Uterus (tissue), 4 donors: ENCODE measurements around the gene NMT1. TPM values are rescaled to one million over a fixed set of nuclear protein-coding genes. Genes with fewer than 3 reads are reported as not detected.

Experiments
- DNase-seq, 2 donors: peaks; one replicate each; pipeline ENCODE4 v3.0.0-alpha.2; 2019 to 2020
- H3K27ac ChIP-seq, 2 donors: fragments of 200-600 bp; sonication (generic); 1 replicate in 1 of 2; 2 replicates in 1 of 2; pipeline ENCODE4 v1.5.1; 2016 to 2018
- H3K27me3 ChIP-seq, 2 donors: fragments of 200-600 bp; sonication (generic); one replicate each; pipeline ENCODE4 v1.5.1; 2018 to 2019; ENCODE audit warnings: control low read depth in 1 of 2
- H3K36me3 ChIP-seq, 2 donors: fragments of 200-600 bp; sonication (generic); one replicate each; pipeline ENCODE4 v1.5.1; 2019; ENCODE audit warnings: control low read depth in 1 of 2
- H3K4me1 ChIP-seq, 2 donors: fragments of 200-600 bp; sonication (generic); one replicate each; pipeline ENCODE4 v1.5.1; 2018 to 2019; ENCODE audit warnings: control low read depth in 1 of 2
- H3K4me3 ChIP-seq, 2 donors: fragments of 200-600 bp; sonication (generic); 1 replicate in 1 of 2; 2 replicates in 1 of 2; pipeline ENCODE4 v1.5.1; 2018 to 2019; ENCODE audit warnings: mild to moderate bottlenecking in 1 of 2
- H3K9me3 ChIP-seq, 2 donors: fragments of 200-600 bp; sonication (generic); one replicate each; pipeline ENCODE4 v1.5.1; 2019; ENCODE audit warnings: control low read depth in 1 of 2
- CTCF ChIP-seq, 4 experiments: fragments of 200-600 bp in 2 of 4; fragments of 450-650 bp in 2 of 4; sonication (generic) in 2 of 4; IDR thresholded peaks; one replicate each; pipeline ENCODE4 v1.5.1; 2016 to 2019; ENCODE audit warnings: antibody characterized with exemption in 4 of 4, mild to moderate bottlenecking in 2 of 4, moderate library complexity in 1 of 4
- POLR2A ChIP-seq, 2 donors: fragments of 450-650 bp; IDR thresholded peaks; one replicate each; pipeline ENCODE4 v1.6.1; 2016; ENCODE audit warnings: antibody characterized with exemption in 2 of 2, mild to moderate bottlenecking in 1 of 2, moderate library complexity in 1 of 2
- intact Hi-C: fragments of 100-400 bp; cut with DNase I; formaldehyde crosslinking; loops from one replicate; pipeline ENCODE4 v1.15.1; 2023; ENCODE audit warnings: low total_unique reads
- total RNA-seq, 4 donors: library from RNA; depleted of rRNA in 3 of 4; stranded (reverse); fragments of >200 nt in 3 of 4; gene quantifications; one replicate each; pipeline versions ENCODE4 v1.1.0 to v1.2.4, GENCODE V29; 2014 to 2023
- donor health status: DM: yes; HTN: yes; CAD: no.

NMT1 gene
- total RNA-seq, 4 donors from 2014 or later = 25.6 to 115 (median 72.3) TPM

- intact Hi-C loops = no loop called here
- Histone ChIP-seq H3K4me3 (no peak overlapping the region), H3K27me3 (no peaks in the 10 kb centered on the region), H3K4me1 (peaks cover 0 to 17% of the 10 kb centered on the region in 2 donors), H3K36me3 (no peaks in the 10 kb centered on the region), H3K27ac (no peak overlapping the region), H3K9me3 (no peaks in the 10 kb centered on the region)
- DNase-seq = no peak
- TF ChIP-seq POLR2A (IDR thresholded peaks at IDR 0.05) (no peak), CTCF (IDR thresholded peaks at IDR 0.05) (no peak)
Measured at GRCh38 chr17:45016823-45017222, 44.3 kb upstream of the NMT1 start.

GRCh38 chr17:45018514-45018847, 42.6 kb upstream of the NMT1 start:
- H3K4me3 ChIP-seq = peak overlapping the region; percentile 4 to 50
- peaks cover 0 to 24% of the 10 kb centered on the region in 2 donors for H3K4me1 ChIP-seq
- DNase-seq = no peak
- no peak overlapping the region for H3K27ac ChIP-seq
- intact Hi-C loops = no loop called here
- H3K9me3 ChIP-seq = no peaks in the 10 kb centered on the region
- H3K36me3 ChIP-seq = no peaks in the 10 kb centered on the region
- no peaks in the 10 kb centered on the region for H3K27me3 ChIP-seq
- no peak for TF ChIP-seq POLR2A (IDR thresholded peaks at IDR 0.05)
- no peak for TF ChIP-seq CTCF (IDR thresholded peaks at IDR 0.05)

- peak; percentile 12 to 72 (median 56) for TF ChIP-seq CTCF (IDR thresholded peaks at IDR 0.05)
- no peak for TF ChIP-seq POLR2A (IDR thresholded peaks at IDR 0.05)
- Histone ChIP-seq H3K4me3 (peak overlapping the region; percentile 4 to 50), H3K27me3 (no peaks in the 10 kb centered on the region), H3K4me1 (peaks cover 0 to 24% of the 10 kb centered on the region in 2 donors), H3K36me3 (no peaks in the 10 kb centered on the region), H3K27ac (peak overlapping the region in 1 of 2 donors; percentile 26), H3K9me3 (no peaks in the 10 kb centered on the region)
- peak in 1 of 2 donors; percentile 60 for DNase-seq
- intact Hi-C loops = no loop called here
Measured at GRCh38 chr17:45018848-45019711, 42.0 kb upstream of the NMT1 start.

DNA sequence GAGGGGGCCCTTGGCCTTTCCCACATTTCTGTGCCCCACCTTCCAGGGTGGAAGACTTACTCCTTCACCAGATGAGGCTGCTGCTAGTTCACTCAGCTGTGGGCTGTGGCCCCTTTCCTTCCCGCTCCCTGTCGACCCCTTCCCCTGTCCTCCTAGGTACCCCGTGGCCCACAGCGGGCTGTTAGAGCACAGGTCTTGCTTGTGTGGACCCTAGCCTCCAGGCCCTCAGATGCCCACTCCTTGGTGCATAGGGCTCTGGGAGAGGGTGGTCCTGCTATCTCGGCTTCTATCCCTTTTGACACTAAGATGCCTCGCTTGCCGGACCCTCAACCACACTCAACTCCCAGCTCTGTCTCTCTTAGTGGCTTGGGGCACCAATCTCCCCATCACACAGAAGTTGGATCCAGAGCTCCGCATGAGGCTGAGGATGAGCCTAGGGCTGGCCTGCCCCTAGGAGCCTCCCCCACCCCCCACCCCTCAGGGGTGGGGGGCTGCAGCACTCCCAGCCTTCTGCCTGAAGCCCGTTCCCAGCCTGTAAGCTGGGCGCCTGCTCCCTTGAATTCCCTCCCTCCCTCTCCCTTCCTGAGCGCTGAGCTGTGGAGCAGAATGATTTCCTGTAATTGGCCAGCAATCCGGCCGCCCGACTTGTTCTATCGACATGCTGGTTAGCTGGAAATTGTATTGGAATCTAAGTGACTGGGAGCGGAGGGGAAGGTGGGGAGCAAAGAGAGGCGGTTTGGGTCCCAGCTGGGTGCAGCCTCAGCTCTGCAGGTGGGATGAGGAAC, 40.6 kb upstream of the NMT1 start:
- Histone ChIP-seq H3K27me3 (no peaks in the 10 kb centered on the region), H3K4me1 (peaks cover 0 to 24% of the 10 kb centered on the region in 2 donors), H3K36me3 (no peaks in the 10 kb centered on the region), H3K27ac (peak overlapping the region; percentile 80 to 86), H3K4me3 (no peak overlapping the region), H3K9me3 (no peaks in the 10 kb centered on the region)
- TF ChIP-seq CTCF (IDR thresholded peaks at IDR 0.05) (no peak), POLR2A (IDR thresholded peaks at IDR 0.05) (no peak)
- DNase-seq = peak in 1 of 2 donors; percentile 30
- intact Hi-C loops = loop anchor here (5.0 kb wide), 1 partner anchor 98 kb away; no protein-coding TSS in a partner anchor
